Fibroblast of mammary gland (primary cell): ENCODE measurements around the gene DTNA.

Experiments
- DNase-seq: peaks from one replicate; pipeline ENCODE4 v3.0.0-alpha.2; 2010; ENCODE audit warnings: low read depth
- H3K4me3 ChIP-seq: 2 replicates; pipeline ENCODE4 v1.5.1; 2011; ENCODE audit warnings: low read depth, mild to moderate bottlenecking, low read length, moderate library complexity; ENCODE audit not compliant: control insufficient read depth
- CTCF ChIP-seq: conservative IDR thresholded peaks from 2 replicates; pipeline ENCODE4 v1.5.1; 2011; ENCODE audit warnings: low read depth, low read length, inconsistent platforms; ENCODE audit not compliant: control insufficient read depth, insufficient read depth

The DTNA gene

GRCh38 chr18:34787931-34788532, 77.9 kb downstream of the DTNA start:
- TF ChIP-seq CTCF = peak; percentile 70
- DNase-seq = peak; percentile 74
- H3K4me3 ChIP-seq = no peak overlapping the region

- TF ChIP-seq CTCF = no peak
- H3K4me3 ChIP-seq = no peak overlapping the region
- DNase-seq = peak; percentile 37
These were observed 79.8 kb downstream of the DTNA start for GRCh38 chr18:34789768-34790344.

GRCh38 chr18:34794348-34794747, 84.2 kb downstream of the DTNA start:
- TF ChIP-seq CTCF = no peak
- H3K4me3 ChIP-seq = no peak overlapping the region
- no peak for DNase-seq

GRCh38 chr18:34795070-34795732, 85.1 kb downstream of the DTNA start:
- H3K4me3 ChIP-seq = no peak overlapping the region
- no peak for TF ChIP-seq CTCF
- DNase-seq = no peak

- no peak for DNase-seq
- no peak overlapping the region for H3K4me3 ChIP-seq
- TF ChIP-seq CTCF = no peak
These were observed 86.0 kb downstream of the DTNA start for GRCh38 chr18:34796035-34796657.

GRCh38 chr18:34799291-34799690, 89.2 kb downstream of the DTNA start:
- no peak for DNase-seq
- no peak for TF ChIP-seq CTCF
- H3K4me3 ChIP-seq = no peak overlapping the region
